ENCODE measurements around the gene TNIP3.

Gene TNIP3

DNA sequence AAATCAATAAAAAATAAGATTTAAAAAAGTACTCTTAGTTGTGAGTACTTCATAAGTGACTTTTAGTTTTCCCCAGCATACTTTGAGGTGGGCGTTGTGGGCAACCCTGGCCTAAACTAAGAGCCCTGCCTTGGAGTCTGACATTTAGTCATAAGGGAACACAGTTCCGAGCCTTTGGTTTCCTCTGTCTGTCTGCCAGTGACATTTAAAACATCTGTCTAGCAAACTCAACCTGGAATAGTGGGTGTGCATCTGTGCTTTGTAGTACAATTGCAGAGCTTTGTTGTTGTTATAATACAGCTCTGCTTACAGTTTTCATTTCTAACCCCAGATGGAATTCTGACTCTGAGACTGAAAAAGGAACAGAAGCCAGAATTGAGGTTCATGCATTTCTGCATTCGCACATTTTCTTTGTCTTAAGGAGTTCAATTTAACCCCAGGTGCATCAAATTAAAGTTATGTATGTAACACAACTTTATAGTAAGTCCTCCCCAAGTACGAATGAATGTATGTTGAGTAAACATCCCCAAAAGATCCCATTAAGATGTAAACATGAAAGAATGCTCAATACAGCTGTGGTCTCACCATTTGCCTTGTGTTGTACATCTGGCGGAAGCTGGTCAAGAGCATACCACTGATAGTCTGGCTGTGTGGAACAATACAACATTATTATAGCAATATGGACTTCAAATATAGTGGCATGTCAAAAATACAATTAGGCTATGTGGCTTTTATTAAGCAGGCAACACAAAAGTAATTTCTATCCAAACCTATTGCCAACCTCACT, 25.9 kb downstream of the TNIP3 start:
- DNase-seq = peak; percentile 49 to 59

DNA sequence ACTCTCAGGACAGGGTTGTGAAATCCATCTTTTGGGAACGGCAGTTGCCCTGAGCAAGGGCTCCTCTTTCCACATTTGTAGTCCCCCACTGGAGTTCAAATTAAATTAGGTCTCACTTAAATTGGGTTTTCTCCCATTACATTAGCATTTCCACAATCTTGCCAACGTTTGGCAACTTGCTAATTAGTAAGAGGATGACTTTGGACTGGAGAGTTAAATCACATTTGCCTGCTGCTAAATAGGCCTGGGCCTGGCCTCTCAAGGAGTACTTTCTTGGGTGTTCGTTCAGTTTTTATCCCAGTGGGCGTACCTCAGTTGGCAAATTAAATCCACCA, 33.8 kb downstream of the TNIP3 start:
- DNase-seq = no peak

DNA sequence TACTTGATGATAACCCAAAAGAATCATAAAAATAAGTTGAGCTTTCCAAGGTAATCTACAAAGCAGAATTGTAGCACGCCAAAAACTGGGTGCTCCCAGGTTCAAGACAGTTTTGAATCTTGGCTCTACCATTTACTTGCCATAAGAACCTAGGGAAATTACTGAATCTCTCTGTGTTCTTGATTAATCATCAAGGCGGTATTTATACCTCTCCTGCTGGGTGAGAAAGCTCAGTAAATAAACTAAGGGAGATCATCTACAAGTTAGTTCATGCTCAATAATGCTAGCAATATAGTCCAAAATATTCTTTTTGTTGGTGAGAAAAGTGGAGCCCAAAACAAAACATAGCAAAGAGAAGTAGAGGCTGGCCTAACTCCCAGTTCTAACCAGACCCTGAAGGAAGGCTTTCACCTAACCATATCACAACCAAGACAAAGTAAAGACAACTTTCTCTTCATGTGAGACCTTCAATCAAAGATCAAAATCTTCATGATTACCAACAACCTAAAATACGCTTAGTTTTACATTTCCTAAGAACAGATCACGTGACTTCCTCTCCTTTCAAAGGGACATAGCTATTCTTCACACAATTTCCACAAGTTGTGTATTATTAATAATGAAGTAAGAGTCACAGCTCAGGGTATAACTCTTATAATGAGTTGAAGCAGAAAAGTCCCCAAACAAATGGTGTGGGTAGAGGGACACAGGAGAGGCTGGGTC, 34.4 kb downstream of the TNIP3 start:
- DNase-seq = no peak

DNA sequence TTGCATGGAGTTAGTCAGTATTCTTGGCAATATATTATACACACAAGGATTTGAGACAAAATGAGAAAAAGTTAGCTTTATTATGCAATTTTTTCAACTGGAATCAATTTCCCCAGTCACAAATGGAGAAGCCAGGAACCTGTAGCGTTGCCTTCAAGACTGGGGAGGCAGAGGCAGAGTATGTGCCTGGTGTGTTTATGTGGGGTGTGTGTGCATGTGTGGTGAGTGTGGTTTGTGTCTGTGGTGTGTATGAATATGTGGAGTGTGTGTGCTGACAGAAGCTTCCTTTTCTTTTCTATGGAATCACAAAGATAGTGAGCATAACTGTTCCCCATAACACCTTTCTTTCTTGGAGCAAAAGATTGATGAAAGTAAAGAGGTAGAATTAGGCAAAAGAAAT, 37.0 kb downstream of the TNIP3 start:
- no peak for DNase-seq

DNA sequence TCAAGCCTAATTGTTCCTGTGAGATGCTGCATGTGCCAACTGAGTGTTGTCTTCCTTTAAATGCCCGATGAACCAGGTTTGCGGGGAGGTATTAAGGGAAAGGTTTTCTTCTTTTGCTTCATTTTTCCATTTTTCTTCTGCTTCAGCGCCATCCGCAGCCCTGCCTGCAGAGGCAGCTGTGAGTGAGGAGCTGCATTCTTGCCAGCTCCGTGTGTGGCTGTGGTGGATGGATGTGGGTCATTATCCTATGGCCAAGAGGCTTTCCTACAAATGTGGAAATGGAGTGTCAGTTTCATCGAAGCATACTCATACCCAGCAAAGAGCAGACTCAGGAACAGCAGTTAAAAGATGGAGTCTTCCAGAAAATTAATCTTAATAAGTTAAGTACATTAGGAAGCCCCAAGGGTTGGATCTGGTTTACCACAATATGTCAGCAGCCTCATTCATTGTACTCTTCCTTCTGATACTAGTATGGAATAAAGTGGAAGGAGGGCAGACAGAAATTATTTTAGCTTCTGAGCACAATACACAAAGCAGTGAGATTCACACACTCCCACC, 37.6 kb downstream of the TNIP3 start:
- no peak for DNase-seq

DNA sequence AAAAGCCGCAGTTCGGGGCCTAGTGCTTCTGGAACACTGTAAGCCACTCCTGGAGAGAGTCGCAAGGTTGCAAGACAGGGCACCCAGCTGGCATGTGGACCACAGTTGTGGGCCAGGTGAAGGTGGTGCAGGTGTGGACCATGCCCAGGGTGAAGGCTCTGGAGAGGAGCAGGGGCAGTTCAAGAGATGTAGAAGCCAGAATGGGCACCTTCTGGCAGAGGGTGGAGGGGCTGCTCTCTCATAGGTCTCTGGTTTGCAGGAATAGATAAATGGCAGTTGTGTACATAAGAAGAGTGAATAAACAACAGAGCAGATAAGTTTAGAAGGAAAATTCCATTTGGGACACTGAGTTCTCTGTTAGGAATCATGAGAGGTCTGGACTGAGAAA, 38.6 kb downstream of the TNIP3 start:
- no peak for DNase-seq

DNA sequence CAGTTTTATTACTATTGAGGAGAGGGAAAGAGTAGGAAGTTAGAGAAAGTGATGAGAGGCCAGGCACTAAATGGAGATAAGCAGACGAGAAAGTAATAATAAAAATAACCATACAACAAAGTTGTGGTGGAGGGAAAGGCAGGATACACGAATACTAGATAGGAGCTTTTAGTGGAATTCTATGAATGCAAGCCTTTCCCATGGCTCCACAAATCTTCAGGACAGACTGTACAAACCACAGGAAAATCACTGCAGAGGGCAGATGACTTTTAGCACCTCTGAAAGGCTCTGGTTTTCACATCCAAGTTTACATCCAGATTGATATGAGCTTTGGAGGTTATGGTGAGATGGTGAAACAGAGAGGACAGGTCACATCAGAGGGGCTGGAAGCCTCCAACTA, 41.5 kb downstream of the TNIP3 start:
- DNase-seq = no peak

DNA sequence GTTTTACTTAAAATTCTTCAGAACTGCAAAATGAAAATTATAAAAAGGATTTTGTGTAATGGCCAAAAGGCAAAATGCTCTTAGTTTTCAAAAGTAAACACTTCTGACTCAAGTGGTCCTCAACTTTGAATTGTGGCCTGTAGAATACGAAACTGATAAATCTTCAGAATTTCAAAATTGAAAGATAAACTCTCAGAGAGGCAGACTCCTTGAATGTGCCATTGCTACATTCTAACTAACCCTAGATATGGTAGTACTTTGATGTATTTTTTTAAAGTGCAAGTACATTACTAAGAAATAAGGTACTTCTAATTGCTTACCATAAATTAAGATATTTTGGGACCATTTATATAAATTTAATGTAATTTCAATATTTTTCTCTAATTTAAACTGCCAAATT, 44.4 kb downstream of the TNIP3 start:
- no peak for DNase-seq

DNA sequence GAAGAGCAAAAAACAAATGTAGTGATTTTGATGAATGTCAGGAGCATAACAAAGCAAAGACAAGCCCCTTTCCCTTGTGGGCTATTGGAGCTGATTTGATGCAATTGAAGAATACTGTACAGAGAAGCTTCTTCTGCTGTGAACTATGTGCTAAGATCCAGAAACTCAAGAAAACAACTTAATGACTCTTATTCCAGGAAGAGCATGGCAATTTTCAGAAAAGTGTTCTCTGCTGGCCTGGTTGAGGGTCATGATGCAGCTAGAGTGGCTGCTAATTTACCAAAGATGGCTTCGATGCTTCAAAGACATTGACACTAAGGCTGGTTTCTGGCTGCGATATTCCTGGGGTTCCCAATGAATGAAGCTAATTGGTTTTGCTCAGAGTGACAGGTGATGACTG, 45.8 kb downstream of the TNIP3 start:
- no peak for DNase-seq

DNA sequence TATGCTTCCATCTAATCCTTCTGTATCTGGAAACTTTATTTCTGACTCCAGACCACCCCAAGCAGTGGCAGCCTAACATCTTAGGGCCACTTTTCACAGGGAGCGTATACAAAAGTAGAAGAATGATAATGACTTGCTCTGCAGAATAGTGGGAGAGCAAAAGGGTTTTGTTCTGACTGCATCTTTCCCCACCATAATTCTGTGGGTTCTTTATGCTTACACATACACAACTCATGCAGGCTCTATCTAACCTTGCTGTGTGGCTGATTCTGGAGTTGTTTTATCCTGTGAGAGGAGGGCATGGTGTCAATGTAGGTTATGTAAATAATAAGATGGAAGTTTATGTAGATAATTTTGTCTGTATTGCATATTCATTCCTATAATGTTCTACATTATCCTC, 49.4 kb downstream of the TNIP3 start:
- no peak for DNase-seq

DNA sequence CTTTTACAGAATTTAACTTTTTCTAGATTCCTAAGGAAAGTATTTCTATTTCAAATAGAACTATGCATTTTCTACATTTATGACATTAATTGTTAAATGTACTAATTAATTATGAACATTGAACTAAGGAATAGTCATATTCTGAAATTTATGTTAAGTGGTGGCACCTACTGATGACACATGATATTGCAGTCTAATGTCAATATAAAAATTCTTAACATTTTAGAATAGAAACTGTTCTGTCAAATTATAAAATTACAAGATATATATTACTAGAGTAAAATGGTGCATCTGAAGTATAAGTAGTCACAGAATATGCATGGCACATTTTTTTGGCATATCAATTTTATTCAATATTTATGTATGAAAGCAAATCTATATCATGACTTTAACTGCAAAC, 51.6 kb downstream of the TNIP3 start:
- no peak for DNase-seq

DNA sequence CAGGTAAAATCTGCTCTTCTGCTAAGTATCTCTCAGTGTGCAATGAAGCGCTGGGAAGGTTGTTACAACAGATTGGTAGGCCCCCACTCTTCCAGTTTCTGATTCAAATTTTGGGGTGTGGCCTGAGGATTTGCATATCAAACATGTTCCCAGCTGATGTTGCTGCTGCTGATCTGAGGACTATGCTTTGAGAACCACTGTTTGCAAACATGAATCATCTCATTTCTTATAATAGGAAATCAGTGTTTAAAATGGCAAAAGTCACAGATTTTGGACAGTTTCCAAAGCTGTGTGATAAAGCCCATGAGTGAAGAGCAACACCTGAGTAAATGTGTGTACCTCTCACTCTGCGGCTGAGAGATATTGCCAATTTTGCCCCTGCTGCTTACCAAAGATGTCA, 55.6 kb downstream of the TNIP3 start:
- DNase-seq = no peak

DNA sequence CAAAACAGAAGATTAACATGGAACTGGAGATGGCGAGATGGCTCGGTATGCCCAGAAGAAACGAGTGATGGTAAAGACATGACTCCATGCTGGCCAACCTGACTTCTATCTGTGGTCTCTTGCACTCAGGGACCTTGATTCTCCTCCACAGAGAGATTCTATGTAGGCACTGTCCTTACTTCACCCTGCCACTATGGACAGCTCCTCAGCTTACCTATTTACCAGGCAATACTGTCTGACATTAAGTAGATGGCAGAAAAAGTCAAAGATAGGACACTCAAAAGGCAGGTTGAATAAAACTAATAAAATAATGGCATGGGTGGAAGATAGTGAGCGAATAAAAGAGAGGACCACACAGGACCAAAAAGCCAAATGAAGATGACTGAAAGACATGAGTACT, 56.6 kb downstream of the TNIP3 start:
- DNase-seq = no peak

DNA sequence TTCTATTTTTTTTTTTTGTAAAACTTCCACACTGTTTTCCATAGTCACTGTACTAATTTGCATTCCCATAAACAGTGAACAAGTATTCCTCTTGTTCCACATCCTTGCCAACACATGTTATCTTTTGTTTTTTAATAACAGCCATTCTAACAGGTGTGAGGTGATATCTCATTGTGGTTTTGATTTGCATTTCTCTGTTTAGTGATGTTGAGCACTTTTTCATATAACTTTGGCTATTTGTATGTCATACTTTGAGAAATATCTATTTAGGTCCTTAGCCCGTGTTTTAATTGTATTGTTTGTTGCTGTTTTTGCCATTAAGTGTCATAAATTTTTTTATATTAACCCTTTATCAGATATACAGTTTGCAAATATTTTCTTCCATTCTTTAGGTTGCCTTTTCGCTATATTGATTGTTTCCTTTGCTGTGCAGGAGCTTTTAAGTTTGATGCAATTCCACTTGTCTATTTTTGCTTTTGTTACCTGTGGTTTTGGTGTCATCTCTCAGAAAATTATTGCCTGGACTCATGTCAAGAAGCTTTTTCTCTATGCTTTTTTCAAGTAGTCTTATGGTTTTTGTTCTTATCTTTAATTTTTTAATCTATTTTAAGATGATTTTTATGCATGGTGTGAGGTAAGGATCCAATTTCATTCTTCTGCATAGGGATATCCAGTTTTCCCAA, 63.9 kb downstream of the TNIP3 start:
- no peak for DNase-seq

DNA sequence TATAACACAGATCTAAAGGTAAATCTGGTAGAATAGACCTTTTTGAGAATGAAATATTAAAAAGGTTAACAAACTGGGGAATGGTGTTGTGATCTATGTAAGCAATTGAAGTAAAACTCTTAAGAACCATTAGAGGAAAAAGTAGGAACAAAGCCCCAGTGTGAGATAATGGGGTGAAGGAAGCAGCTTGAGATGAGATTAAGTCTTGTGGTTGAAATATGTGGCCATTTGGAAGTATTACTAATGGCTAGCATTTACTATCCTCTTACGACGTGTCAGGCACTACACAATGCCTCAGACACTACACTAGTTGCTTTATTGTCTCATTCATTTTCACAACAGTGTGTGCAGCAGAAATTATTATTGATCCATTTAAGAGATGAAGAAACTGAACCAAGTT, 65.9 kb downstream of the TNIP3 start:
- no peak for DNase-seq

DNA sequence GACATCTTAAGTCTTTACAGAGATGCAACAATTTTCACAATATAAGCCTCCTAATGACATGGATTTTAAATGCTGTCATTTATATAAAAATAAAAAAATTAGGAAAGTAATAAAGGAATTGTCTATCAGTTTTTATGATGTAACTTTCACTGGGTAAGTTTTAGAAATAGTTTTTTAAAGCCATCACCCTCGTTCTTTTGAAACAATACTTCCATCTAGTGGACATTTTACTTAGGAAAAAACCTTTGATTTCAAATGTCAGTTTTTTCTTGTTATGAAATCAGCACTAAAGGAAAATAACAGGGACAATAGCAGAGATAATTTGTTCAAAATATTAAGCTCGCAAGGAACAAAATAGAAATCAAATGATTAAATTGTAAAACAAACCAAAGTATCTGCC, 67.5 kb downstream of the TNIP3 start:
- DNase-seq = no peak

DNA sequence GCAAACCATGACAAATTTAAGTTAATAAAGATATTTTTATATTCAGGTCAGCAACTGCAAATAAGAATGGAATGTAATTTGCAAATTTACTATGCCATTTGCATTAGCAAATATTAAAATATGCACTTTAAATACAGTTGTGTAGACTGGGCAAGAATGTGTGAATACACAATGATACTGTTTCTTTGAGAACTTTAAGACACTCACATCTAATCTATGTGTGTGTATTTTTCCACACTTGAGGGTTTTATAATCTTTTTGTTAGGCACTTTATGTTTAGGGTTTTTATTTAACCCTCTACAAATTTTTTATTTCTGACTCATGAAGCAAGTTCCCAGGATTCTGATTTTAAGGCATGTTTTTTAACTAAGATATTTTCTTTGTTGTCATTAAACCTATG, 67.9 kb downstream of the TNIP3 start:
- DNase-seq = no peak

DNA sequence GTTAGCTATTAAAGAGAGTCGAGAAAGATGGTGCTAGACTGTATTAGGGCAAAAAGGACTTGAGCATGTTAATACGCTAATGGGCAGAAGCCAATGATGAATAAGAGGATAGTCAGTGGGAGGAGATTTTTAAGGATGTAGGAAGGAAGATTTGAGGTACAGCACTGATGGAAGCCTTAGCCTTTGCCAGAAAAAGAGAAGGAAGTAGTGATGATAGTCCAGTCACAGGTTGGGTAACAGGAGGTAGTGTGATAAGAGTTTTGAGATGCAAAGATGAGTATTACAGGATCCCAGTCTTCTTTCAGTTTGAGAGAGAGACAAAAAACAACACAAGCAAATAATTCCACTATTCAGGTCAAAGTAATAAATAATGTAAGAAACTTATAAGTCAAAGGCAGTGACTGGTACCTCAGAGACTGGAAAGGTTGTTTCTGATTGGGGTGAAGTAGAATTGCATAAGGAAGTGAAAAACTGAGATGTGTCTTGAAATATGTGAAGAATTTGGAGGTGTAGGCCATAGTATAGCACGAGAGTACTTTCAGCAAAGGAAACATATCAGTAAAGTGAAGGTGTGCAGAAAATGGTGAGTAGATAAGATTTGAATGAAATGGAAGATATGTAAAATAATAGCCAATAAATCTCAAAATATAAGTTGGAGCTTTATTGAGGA, 69.7 kb downstream of the TNIP3 start:
- no peak for DNase-seq

DNA sequence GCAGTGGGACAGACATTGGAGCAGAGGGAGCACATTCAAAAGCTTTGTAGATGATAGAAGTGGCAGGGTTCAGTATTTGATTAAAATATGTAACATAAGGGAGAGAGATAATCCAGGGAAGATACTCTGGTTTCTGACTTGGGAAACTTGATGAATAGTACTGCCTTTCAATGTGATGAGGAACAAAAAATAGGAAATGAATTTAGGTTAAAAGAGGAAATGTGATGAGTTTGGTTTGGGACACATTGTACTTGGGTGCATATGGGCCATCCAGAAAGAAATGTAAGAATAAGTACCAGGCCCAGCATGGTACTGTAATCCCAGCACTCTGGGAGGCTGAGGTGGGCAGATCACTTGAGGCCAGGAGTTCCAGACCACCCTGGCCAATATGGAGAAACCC, 70.9 kb downstream of the TNIP3 start:
- no peak for DNase-seq

DNA sequence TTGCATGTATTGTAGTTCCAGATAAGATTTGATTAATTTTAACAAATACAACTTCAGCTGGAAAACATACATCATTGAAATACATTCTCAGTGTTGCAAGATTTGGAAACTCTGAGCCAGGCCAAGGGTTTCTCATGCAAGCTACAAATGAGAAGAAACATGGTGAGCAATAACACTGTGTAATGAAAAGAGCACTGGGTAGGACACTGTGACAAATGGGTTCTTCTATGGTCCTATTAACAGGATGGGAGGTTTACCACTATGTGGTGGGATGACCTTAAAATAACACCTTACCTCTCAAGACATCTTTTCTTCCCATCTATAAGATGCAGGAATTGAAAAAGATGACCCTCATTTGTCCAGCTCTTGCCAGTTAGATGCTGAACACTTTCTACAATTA, 72.2 kb downstream of the TNIP3 start:
- no peak for DNase-seq

DNA sequence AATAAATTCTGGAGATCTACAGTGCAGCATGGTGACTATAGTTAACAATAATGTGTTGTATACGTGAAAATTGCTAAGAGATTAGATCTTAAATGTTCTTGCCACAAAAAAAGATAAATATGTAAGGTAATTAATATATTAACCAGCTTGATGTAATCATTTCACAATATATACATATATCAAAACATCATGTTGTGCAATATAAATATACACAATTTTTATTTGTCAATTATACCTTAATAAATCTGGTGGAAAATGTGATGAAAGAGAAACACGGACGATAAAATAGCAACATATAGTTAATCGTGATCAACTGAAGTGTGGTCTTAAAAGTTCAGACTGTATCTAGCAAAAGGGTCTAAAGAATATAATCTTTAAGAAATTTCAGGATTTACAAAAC, 75.3 kb downstream of the TNIP3 start:
- no peak for DNase-seq
